Measurements from ENCODE around the gene RAB3B.

Gene RAB3B

DNA sequence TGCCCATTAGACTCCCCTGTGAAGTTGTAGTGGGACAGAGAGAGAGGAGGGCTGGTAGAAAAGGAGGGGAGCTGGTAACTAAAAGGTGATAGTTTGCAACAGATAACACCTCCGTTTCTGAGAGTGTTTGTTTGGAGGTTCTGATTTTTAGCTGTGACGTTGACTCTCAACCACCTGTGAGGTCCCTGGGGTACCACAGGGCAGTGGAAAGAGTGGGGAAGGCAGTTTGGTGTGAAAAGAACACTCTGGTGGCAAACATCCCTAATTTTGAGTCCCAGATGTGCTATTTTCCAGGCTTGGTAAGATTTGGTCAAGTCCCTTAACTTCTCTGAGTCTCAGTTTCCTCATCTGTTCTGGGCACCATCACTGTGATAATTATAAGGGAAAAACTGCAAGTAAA, 29.3 kb downstream of the RAB3B start:
- TF ChIP-seq POLR2AphosphoS5 (IDR thresholded peaks at IDR 0.05; ENCODE audit: low read depth, low read length) (no peak), FOXP2 (optimal IDR thresholded peaks at IDR 0.05; ENCODE audit: borderline replicate concordance, extremely low read depth, extremely low read length, insufficient read depth) (no peak), TAF1 (IDR thresholded peaks at IDR 0.05; ENCODE audit: borderline replicate concordance, insufficient read depth, low read length) (no peak), SIN3A (IDR thresholded peaks at IDR 0.05; ENCODE audit: borderline replicate concordance, insufficient read depth, low read length) (no peak)
- TF ChIP-seq, protein P1, sequence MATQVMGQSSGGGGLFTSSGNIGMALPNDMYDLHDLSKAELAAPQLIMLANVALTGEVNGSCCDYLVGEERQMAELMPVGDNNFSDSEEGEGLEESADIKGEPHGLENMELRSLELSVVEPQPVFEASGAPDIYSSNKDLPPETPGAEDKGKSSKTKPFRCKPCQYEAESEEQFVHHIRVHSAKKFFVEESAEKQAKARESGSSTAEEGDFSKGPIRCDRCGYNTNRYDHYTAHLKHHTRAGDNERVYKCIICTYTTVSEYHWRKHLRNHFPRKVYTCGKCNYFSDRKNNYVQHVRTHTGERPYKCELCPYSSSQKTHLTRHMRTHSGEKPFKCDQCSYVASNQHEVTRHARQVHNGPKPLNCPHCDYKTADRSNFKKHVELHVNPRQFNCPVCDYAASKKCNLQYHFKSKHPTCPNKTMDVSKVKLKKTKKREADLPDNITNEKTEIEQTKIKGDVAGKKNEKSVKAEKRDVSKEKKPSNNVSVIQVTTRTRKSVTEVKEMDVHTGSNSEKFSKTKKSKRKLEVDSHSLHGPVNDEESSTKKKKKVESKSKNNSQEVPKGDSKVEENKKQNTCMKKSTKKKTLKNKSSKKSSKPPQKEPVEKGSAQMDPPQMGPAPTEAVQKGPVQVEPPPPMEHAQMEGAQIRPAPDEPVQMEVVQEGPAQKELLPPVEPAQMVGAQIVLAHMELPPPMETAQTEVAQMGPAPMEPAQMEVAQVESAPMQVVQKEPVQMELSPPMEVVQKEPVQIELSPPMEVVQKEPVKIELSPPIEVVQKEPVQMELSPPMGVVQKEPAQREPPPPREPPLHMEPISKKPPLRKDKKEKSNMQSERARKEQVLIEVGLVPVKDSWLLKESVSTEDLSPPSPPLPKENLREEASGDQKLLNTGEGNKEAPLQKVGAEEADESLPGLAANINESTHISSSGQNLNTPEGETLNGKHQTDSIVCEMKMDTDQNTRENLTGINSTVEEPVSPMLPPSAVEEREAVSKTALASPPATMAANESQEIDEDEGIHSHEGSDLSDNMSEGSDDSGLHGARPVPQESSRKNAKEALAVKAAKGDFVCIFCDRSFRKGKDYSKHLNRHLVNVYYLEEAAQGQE (IDR thresholded peaks at IDR 0.05; ENCODE audit: insufficient read depth in 1 of 2, low read depth in 2 of 2, low read length in 2 of 2) = no peak

GRCh38 chr1:51960262-51960661, 30.2 kb downstream of the RAB3B start:
- TF ChIP-seq, protein P1 (IDR thresholded peaks at IDR 0.05; ENCODE audit: insufficient read depth in 1 of 2, low read depth in 2 of 2, low read length in 2 of 2) = no peak
- TF ChIP-seq POLR2AphosphoS5 (IDR thresholded peaks at IDR 0.05; ENCODE audit: low read depth, low read length) (no peak), SIN3A (IDR thresholded peaks at IDR 0.05; ENCODE audit: borderline replicate concordance, insufficient read depth, low read length) (no peak), TAF1 (IDR thresholded peaks at IDR 0.05; ENCODE audit: borderline replicate concordance, insufficient read depth, low read length) (no peak), FOXP2 (optimal IDR thresholded peaks at IDR 0.05; ENCODE audit: borderline replicate concordance, extremely low read depth, extremely low read length, insufficient read depth) (no peak)

GRCh38 chr1:51958824-51959223, 31.7 kb downstream of the RAB3B start:
- no peak for TF ChIP-seq POLR2AphosphoS5 (IDR thresholded peaks at IDR 0.05; ENCODE audit: low read depth, low read length)
- TF ChIP-seq, protein P1 (IDR thresholded peaks at IDR 0.05; ENCODE audit: insufficient read depth in 1 of 2, low read depth in 2 of 2, low read length in 2 of 2) = no peak
- no peak for TF ChIP-seq FOXP2 (optimal IDR thresholded peaks at IDR 0.05; ENCODE audit: borderline replicate concordance, extremely low read depth, extremely low read length, insufficient read depth)
- no peak for TF ChIP-seq SIN3A (IDR thresholded peaks at IDR 0.05; ENCODE audit: borderline replicate concordance, insufficient read depth, low read length)
- TF ChIP-seq TAF1 (IDR thresholded peaks at IDR 0.05; ENCODE audit: borderline replicate concordance, insufficient read depth, low read length) = no peak

DNA sequence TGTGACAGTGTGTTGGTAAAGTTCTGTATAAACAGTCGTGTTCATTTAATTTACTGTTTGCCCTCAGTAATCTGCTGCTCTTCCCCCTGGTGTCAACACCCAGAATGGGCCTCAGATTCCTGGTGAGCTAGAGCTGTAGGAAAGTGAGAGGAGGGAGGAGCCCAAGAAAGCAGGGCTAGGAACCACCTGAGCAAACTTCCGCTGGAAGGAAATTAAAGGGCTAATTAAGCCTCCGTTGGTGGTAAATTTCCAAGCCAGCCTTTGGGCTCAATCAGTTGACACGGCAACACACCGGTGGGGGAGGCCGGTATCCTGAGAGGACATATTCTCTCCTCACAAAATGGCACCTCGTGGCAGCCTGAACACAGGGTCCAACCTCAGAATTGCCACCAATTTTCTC, 32.9 kb downstream of the RAB3B start:
- no peak for TF ChIP-seq FOXP2 (optimal IDR thresholded peaks at IDR 0.05; ENCODE audit: borderline replicate concordance, extremely low read depth, extremely low read length, insufficient read depth)
- TF ChIP-seq, protein P1 (IDR thresholded peaks at IDR 0.05; ENCODE audit: insufficient read depth in 1 of 2, low read depth in 2 of 2, low read length in 2 of 2) = no peak
- no peak for TF ChIP-seq POLR2AphosphoS5 (IDR thresholded peaks at IDR 0.05; ENCODE audit: low read depth, low read length)
- TF ChIP-seq TAF1 (IDR thresholded peaks at IDR 0.05; ENCODE audit: borderline replicate concordance, insufficient read depth, low read length) = no peak
- no peak for TF ChIP-seq SIN3A (IDR thresholded peaks at IDR 0.05; ENCODE audit: borderline replicate concordance, insufficient read depth, low read length)

Measured in PFSK-1 (cell line).